Panc1 (cell line): ENCODE results near the gene GPATCH2L.

ENCODE experiments used
- POLR2AphosphoS5 ChIP-seq: IDR thresholded peaks from 2 replicates; pipeline ENCODE4 v1.6.1; 2012; ENCODE audit warnings: mild to moderate bottlenecking, low read depth, low read length, moderate library complexity
- SIN3A ChIP-seq: IDR thresholded peaks from 2 replicates; pipeline ENCODE4 v1.6.1; 2012; ENCODE audit warnings: low read depth, mild to moderate bottlenecking, low read length, moderate library complexity, borderline replicate concordance; ENCODE audit not compliant: insufficient read depth
- TF ChIP-seq, protein P1 (sequence below): fragments of 450-650 bp; IDR thresholded peaks from 2 replicates; pipeline ENCODE4 v1.5.1; 2017; ENCODE audit warnings: mild to moderate bottlenecking
- TF ChIP-seq, protein P2 (sequence below), 2 experiments: IDR thresholded peaks; 2 replicates each; pipeline ENCODE4 v1.6.1; 2011 to 2012; ENCODE audit warnings: low read depth in 2 of 2, control low read depth in 1 of 2, low read length in 1 of 2, mild to moderate bottlenecking in 1 of 2, moderate library complexity in 1 of 2; ENCODE audit not compliant: insufficient read depth in 1 of 2

DNA sequence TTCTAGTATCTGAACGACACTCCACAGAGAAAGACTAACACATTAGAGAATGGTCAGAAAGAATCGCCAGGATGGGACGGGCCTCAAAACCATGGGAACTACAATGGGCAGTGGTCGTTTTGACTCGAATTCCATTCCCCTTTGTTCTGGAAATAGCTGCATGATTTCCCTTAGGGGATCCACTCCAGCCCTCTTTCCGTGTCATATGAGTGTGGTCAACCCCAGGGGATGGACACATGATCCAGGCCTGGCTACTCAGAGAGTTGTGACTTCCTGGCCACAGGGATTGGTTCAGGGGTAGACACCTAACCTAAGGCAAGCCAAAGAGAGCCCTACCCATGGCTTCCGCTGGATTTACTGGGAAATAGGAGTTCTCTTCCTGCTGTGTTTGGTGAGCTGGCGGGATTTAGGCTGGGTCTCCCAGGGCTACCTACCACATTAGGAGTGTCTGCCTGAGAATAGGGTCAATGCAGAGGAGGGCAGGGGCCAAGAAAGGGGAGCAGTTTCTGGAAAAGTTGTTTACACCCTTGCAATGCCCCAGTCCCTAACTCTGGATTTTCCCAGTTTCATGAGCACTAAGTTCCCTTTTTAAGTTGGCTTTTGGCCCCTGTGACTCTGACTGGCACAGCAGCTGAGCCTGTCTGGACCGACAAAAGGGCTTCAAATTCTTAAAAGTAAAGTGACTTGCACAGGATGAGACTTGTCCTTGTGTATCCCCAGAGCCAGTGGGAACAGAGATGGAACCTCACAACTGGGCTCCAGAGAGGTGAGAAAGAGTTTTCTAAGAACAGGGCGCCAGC is 28.1 kb upstream of the GPATCH2L start:
- TF ChIP-seq, protein P1, sequence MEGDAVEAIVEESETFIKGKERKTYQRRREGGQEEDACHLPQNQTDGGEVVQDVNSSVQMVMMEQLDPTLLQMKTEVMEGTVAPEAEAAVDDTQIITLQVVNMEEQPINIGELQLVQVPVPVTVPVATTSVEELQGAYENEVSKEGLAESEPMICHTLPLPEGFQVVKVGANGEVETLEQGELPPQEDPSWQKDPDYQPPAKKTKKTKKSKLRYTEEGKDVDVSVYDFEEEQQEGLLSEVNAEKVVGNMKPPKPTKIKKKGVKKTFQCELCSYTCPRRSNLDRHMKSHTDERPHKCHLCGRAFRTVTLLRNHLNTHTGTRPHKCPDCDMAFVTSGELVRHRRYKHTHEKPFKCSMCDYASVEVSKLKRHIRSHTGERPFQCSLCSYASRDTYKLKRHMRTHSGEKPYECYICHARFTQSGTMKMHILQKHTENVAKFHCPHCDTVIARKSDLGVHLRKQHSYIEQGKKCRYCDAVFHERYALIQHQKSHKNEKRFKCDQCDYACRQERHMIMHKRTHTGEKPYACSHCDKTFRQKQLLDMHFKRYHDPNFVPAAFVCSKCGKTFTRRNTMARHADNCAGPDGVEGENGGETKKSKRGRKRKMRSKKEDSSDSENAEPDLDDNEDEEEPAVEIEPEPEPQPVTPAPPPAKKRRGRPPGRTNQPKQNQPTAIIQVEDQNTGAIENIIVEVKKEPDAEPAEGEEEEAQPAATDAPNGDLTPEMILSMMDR, result no peak
- TF ChIP-seq POLR2AphosphoS5, result no peak
- no peak for TF ChIP-seq SIN3A
- TF ChIP-seq, protein P2, sequence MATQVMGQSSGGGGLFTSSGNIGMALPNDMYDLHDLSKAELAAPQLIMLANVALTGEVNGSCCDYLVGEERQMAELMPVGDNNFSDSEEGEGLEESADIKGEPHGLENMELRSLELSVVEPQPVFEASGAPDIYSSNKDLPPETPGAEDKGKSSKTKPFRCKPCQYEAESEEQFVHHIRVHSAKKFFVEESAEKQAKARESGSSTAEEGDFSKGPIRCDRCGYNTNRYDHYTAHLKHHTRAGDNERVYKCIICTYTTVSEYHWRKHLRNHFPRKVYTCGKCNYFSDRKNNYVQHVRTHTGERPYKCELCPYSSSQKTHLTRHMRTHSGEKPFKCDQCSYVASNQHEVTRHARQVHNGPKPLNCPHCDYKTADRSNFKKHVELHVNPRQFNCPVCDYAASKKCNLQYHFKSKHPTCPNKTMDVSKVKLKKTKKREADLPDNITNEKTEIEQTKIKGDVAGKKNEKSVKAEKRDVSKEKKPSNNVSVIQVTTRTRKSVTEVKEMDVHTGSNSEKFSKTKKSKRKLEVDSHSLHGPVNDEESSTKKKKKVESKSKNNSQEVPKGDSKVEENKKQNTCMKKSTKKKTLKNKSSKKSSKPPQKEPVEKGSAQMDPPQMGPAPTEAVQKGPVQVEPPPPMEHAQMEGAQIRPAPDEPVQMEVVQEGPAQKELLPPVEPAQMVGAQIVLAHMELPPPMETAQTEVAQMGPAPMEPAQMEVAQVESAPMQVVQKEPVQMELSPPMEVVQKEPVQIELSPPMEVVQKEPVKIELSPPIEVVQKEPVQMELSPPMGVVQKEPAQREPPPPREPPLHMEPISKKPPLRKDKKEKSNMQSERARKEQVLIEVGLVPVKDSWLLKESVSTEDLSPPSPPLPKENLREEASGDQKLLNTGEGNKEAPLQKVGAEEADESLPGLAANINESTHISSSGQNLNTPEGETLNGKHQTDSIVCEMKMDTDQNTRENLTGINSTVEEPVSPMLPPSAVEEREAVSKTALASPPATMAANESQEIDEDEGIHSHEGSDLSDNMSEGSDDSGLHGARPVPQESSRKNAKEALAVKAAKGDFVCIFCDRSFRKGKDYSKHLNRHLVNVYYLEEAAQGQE (IDR thresholded peaks at IDR 0.05; ENCODE audit: insufficient read depth in 1 of 2, low read depth in 2 of 2, low read length in 1 of 2), result no peak
